Pulmonary artery endothelial cell (primary cell): ENCODE measurements around the gene CCNI. TPM values are rescaled to one million over a fixed set of nuclear protein-coding genes. Genes with fewer than 3 reads are reported as not detected.

Source experiments
- DNase-seq: peaks from one replicate; pipeline ENCODE4 v3.0.0-alpha.2; 2011; ENCODE audit warnings: low read depth, low spot score
- total RNA-seq: library from RNA; depleted of rRNA; stranded (reverse); fragments of >200 nt; gene quantifications from 2 replicates; pipeline ENCODE4 v1.2.3, GENCODE V29; 2014

The CCNI gene
- total RNA-seq, 1 donor from 2014 or later = 108 TPM

- DNase-seq = peak; percentile 92
These were observed 68.2 kb downstream of the CCNI start for GRCh38 chr4:77007358-77008230.

DNA sequence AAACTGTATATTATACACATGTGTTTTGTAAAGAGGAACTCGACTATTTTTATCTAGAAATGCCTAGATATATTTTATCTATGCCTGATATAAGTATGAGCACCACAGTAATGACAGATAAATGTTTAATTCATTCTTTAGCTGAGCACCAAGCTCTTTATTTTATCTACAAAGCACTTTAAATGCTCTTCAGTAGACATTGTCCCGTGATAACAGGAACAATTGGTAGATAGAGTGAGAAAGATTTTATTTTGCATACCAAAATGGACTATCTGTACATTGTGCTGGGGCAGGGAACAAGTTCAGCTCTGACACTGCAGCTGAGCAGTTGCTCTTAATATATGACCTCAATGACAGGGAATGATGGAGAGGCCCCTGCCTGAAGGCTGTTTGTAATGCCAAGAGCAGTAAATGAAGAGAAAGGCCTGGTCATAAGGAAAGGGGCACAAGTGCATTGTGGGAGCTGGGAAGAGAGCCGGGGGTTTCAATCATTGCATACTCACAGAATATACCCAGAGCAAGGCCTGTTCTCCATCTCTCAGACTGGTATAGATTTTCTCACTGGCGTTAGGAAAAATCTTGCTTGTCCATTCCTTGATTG lies 68.9 kb downstream of the CCNI start:
- no peak for DNase-seq

DNA sequence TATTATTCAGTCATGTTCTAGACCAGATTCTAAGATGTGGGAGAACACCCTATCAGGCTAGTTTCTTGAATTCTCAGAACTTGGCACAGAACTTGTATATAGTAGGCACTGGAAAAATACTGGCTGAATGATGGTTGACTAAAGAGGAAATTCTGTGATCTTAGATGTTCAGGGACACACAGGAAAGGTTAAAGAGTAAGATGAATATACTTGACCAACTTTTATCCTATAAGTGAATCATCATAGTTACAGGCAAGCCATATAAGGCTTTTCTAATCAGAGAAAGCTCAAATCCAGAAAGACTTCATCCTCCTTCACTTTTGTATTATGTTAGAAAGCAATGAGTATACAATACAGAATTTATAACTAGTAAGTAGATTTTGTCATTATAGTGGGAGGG lies 72.4 kb downstream of the CCNI start:
- no peak for DNase-seq

- DNase-seq = no peak
These were observed 73.3 kb downstream of the CCNI start for GRCh38 chr4:77002321-77003107.

GRCh38 chr4:77001907-77002306 lies 73.9 kb downstream of the CCNI start:
- peak; percentile 57 for DNase-seq

DNA sequence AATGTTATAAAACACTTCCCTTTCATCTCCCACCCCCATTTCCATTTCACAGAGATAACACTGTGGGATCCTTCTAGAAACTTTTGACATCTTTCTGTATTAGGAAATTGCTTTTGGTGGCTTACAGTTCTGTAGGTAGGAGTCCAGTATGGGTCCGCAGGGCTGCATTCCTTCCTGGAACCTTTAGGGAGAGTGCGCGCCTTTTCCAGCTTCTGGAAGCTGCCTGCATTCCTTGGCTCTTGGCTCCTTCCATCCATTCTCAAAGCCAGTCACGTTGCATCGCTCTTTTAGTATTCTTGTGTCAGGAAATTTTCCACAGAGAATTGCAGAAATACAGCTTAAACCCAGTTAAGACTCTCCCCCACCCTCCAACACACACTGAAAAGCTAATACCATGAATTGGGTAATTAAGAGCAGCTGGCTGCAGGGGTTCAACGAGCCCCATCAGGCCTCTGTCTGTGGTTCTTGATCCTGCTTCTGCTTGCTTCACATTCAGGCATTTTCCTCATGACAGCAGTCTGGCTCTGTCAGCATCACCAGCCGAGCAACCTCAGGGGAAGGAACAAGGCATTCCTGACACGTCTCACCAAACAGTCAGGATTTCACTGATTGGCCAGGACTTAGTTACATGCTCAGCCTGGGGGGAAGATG lies 77.4 kb downstream of the CCNI start:
- no peak for DNase-seq

- DNase-seq = no peak
These were observed 78.3 kb downstream of the CCNI start for GRCh38 chr4:76997532-76997931.

Other genes starting within 250 kb of the CCNI start
- gene SOWAHB, start 177.8 kb downstream of the CCNI start, total RNA-seq = not detected in 2 replicates
- gene SEPTIN11, start 126.2 kb downstream of the CCNI start, total RNA-seq = 163 and 206 TPM in 2 replicates
- 12.8 and 19.2 TPM in 2 replicates for gene CCNG2, start 81.2 kb upstream of the CCNI start, total RNA-seq